Adrenal gland (tissue), 5 donors: Measurements from ENCODE around the gene EPHA6.

Experiments
- POLR2A ChIP-seq, 2 donors: fragments of 450-650 bp; IDR thresholded peaks; one replicate each; pipeline ENCODE4 v1.6.1; 2017; ENCODE audit warnings: antibody characterized with exemption in 2 of 2, mild to moderate bottlenecking in 2 of 2, moderate library complexity in 1 of 2
- TF ChIP-seq, protein P1 (sequence below), 6 experiments: fragments of 450-650 bp in 4 of 6; fragments of 200-600 bp in 2 of 6; sonication (generic) in 1 of 6; IDR thresholded peaks; 1 replicate in 5 of 6; 2 replicates in 1 of 6; pipeline versions ENCODE4 v1.5.1 to v1.8.0; 2016 to 2021; ENCODE audit warnings: antibody characterized with exemption in 6 of 6, mild to moderate bottlenecking in 2 of 6, moderate library complexity in 1 of 6
- donor health status: DM: no; HTN: no; CAD: no.

- TF ChIP-seq, protein P1, sequence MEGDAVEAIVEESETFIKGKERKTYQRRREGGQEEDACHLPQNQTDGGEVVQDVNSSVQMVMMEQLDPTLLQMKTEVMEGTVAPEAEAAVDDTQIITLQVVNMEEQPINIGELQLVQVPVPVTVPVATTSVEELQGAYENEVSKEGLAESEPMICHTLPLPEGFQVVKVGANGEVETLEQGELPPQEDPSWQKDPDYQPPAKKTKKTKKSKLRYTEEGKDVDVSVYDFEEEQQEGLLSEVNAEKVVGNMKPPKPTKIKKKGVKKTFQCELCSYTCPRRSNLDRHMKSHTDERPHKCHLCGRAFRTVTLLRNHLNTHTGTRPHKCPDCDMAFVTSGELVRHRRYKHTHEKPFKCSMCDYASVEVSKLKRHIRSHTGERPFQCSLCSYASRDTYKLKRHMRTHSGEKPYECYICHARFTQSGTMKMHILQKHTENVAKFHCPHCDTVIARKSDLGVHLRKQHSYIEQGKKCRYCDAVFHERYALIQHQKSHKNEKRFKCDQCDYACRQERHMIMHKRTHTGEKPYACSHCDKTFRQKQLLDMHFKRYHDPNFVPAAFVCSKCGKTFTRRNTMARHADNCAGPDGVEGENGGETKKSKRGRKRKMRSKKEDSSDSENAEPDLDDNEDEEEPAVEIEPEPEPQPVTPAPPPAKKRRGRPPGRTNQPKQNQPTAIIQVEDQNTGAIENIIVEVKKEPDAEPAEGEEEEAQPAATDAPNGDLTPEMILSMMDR (IDR thresholded peaks at IDR 0.05), result no peak
- no peak for TF ChIP-seq POLR2A (IDR thresholded peaks at IDR 0.05)
Measured at GRCh38 chr3:97269202-97269601, 454.8 kb downstream of the EPHA6 start.
